Fibroblast of lung (primary cell): ENCODE results near the gene ALDOA.

Source experiments
- EZH2 ChIP-seq: IDR thresholded peaks from 2 replicates; pipeline ENCODE4 v1.5.1; 2012; ENCODE audit warnings: low read length, control low read depth, mild to moderate bottlenecking; ENCODE audit errors: missing control alignments
- TF ChIP-seq, protein P1 (sequence below), 2 donors: IDR thresholded peaks in 1 of 2; conservative IDR thresholded peaks in 1 of 2; 1 replicate in 1 of 2; 2 replicates in 1 of 2; pipeline ENCODE4 v1.5.1; 2011 to 2012; ENCODE audit warnings: low read length in 2 of 2, control low read depth in 1 of 2, inconsistent platforms in 1 of 2, low read depth in 1 of 2, mild to moderate bottlenecking in 1 of 2

DNA sequence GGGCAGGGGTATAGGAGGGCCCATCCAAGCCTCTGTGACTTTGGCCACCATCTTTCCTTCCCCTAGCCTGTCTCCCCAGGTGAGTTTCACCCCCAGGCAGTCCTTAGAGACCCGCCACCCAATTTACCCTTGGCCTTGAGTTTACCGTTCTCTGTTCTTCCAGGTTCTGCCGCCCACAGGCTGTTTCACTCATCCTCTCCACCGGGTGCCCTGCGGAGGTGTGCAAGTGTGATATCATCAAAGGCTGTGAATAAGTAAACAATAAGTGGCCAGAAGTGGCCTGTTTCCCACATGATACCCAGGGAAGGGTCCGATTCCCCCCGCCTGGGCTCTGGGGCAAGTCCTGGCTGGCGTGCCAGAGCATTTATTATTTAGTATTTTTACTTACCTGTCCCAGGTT is 19.4 kb upstream of the ALDOA start:
- TF ChIP-seq, protein P1, sequence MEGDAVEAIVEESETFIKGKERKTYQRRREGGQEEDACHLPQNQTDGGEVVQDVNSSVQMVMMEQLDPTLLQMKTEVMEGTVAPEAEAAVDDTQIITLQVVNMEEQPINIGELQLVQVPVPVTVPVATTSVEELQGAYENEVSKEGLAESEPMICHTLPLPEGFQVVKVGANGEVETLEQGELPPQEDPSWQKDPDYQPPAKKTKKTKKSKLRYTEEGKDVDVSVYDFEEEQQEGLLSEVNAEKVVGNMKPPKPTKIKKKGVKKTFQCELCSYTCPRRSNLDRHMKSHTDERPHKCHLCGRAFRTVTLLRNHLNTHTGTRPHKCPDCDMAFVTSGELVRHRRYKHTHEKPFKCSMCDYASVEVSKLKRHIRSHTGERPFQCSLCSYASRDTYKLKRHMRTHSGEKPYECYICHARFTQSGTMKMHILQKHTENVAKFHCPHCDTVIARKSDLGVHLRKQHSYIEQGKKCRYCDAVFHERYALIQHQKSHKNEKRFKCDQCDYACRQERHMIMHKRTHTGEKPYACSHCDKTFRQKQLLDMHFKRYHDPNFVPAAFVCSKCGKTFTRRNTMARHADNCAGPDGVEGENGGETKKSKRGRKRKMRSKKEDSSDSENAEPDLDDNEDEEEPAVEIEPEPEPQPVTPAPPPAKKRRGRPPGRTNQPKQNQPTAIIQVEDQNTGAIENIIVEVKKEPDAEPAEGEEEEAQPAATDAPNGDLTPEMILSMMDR (conservative IDR thresholded peaks at IDR 0.05 in 1 of 2, IDR thresholded peaks at IDR 0.05 in 1 of 2; ENCODE audit: low read depth in 1 of 2, low read length in 2 of 2) = no peak
- TF ChIP-seq EZH2 = no peak
